HG03439 (cell line): Measurements from ENCODE around the gene ARHGAP10.
"Not testable (repeated sequence)": the region's sequence is repeated elsewhere in the genome, so short reads cannot be mapped to it uniquely, and the experiment has no call there.

Experiments
- ATAC-seq: cut with Tn5 transposase; IDR thresholded peaks from one replicate; pipeline ENCODE4 v1.9.1; 2021; ENCODE audit warnings: mild to moderate bottlenecking, moderate library complexity; ENCODE audit not compliant: unreplicated experiment

ARHGAP10 gene

DNA sequence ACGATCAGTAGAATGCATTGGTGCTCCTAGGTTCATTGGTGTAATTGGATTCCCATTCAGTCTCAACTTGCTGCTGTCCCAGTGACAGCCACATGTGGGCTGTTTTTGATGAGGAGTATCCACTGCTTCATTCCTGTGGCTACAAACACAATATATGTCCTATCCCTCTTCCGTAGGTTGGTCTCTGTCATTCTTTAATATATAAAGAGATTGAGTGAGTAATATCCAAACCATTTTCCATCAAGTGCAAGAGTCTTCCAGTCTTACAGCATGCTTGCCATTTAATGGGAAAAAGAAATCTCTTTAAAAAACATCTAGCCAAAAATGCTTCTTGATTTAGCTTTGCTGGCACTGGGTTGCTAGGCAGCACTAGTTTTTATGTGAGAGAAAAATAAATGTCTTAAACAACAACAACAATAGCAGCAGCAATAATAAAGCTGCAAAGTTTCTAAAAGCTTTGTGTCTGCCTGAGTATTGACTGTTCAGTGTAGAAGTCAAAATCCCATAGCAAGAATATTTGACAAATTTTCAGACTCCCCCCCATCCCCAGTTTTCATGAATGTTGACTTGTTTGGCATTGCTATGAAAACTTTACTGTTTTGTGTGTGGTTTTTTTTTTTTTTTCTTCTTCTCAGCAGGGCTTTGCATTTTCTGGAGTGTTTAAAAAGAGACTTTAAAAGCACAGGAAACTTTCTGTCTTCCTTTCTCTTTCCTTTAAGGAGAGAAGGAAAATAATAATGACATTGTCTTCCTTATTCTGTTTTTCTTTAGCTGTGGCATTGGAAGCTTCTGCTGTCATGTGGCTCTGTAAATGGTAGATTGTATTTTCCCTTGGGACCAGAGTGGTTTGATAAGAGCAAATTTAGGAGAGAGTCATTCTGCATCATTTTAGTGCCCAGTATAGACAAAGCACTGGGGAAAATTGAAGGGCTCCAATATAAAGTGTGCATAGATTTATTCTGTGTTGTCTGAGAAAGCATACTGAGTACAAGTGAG lies 244.3 kb downstream of the ARHGAP10 start:
- no peak for ATAC-seq

DNA sequence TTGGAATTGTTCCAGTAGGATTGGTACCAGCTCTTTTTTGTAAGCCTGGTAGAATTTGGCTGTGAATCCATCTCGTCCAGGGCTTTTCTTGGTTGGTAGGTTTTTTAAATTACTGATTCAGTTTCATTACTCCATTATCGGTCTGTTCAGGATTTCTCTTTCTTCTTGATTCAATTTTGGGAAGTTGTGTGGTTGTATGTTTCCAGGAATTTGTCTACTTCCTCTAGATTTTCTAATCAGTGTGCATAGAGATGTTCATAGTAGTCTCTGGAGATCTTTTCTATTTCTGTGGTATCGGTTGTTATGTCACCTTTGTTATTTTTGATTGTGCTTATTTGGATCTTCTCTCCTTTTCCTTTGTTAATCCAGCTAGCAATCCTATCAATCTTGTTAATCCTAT lies 248.7 kb downstream of the ARHGAP10 start:
- ATAC-seq = no peak

- ATAC-seq = peak; percentile 97
Observed at GRCh38 chr4:147981305-147981704, 249.4 kb downstream of the ARHGAP10 start.

DNA sequence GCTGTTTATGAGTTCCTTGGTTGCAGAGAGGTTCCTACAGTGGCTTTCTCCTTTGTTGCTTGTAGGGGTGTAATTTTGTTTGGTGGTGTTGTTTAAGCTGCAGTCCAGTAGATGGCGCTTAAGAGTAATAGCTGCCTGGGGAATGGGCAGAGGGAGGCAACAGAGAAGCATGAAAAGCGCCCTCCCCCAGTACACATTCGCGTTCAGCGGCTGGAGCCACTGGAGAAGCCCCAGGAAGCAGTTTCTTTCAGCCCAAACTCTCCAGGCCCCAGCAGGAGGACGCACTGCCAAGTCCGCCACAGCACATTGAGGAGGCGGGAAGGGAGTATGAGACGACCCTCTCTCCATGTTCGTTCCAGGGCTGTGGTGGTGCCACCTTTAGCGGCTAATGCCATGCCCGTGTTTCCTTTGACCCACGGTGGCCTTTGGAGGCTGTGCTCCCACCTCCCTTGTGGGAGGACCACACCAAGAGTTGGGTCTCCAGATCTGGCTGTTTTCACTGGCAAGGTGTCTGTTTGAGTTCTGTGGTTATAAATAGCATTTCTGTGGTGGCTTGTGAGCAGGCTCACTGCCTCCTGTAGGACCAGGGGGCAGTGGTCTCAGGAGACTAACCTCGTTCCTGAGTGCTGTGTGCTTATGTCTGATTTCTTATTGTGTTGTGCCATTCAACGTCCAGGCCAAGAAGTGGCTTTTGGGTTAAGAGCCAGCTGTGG lies 252.3 kb downstream of the ARHGAP10 start:
- ATAC-seq = no peak

DNA sequence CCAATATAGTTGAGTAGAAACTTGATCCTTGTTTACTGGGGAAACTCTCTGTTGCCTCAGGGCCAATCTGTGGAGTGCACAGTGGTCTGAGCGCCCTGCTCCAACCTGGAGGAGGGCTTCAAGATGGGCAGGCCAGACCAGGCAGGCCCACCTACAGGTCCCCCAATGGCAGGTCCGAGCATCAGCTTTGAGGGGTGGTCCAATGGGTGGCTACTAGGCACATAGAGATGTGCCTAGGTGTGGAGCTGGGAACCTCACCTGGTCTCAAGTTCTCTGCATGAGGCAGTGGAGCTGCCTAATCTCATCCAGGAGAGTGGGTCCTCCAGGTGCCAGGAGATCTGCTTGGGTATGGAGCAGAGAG lies 252.9 kb downstream of the ARHGAP10 start:
- no peak for ATAC-seq

DNA sequence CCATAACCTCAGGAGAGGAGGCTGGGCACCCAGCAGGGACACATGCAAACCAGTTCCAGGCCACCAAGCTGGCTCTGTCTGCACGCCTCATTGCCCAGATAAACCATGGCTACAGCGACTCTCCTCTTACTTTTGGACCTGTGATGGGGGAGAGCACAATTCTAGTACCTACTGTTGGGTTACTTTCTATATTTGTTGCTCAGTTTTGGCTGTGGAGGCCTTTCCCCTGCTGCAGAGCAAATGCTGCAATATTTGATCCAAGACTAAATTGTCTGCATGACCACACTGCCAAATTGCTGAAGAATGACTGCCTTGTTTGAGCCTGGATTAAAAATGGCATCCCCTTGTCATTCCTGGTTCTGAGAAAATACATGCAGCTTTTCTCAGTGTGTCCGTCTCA lies 253.5 kb downstream of the ARHGAP10 start:
- ATAC-seq = no peak

- no peak for ATAC-seq
Observed at GRCh38 chr4:147987252-147987651, 255.4 kb downstream of the ARHGAP10 start.

DNA sequence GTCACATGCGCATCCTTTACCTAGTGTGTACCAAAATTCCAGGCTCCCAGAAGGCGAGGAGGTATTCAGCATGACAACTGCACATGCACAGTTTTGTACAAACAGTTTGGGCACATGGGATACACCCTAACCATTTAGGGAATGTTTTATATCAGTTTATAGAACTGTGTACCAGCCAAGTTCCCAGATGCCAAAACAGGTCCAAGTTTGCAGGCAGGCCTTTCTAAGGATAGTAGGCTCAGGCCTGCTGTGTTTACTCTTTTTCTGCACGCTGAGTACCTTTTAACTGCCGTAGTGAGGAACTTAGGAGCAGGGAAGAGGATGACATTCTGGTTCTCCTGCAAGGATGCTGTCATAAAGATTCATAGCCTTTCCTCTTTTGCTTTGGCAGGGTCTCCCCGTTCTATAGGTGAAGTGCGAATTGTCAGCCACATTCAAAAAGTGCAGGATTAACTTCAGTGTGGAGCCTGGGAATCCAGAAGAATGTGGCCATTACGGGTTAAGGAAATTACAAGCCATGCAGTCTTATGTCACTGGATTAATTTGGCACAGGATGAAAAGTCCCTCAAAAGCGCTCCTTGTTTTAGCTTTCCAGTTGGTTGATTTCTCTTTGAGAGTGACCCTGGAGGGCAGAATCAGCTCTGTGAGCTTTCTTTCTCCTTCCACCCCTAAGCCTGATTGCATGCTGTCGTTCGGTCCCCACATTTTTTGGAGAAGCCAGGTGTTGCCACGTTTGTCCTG lies 259.8 kb downstream of the ARHGAP10 start:
- no peak for ATAC-seq

DNA sequence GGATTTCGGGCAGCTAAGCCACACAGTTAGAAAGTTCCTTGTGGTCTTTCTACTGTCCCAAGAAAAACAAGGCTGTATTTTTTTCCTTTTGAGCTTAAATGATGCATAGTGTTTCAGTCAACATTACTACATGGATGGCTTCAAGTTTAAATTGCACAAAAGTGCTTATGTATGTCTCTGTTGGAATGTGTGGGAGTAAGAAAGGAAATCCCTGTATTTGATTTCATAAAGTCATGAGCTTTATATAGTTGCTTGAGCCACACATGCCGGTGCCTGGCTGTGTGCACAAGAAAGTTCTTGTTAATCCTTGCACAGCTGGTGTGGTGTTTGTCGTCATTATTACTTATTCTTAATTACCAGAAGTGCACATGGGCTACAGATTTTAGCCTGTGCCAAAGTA lies 262.2 kb downstream of the ARHGAP10 start:
- no peak for ATAC-seq

GRCh38 chr4:147994491-147995385 lies 262.9 kb downstream of the ARHGAP10 start:
- ATAC-seq = no peak

GRCh38 chr4:147996859-147997258 lies 265.0 kb downstream of the ARHGAP10 start:
- no peak for ATAC-seq

- ATAC-seq = not testable (repeated sequence)
Observed at GRCh38 chr4:148000038-148000437, 268.1 kb downstream of the ARHGAP10 start.

DNA sequence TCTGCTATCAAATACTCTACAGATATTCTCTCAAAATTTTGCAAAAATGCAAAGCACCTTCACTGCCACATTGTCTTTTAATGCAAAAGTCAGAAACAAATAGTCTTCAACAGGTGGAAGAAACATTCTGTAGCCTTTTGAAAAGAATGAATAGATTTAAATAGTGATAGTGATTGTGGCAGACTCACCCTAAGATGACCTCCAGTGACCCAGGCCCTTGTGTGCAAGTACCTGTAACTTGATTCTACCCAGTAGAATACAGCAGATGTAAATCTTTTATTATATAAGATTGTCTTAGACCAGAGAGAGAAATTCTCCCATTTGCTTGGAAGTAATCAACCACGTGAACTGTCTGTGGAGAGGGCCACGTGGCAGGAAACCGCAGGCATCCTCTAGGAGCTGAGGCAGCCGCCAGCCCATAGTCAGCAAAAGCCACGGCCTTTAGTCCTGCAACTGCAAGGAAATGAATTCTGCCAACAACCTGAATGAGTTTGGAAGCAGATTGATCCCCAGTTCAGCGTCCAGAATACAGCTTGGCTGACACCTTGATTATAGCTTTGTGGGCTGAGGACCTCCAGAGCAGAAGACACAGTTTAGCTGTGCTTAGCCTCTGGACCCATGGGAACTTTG lies 272.5 kb downstream of the ARHGAP10 start:
- ATAC-seq = no peak

- no peak for ATAC-seq
Observed at GRCh38 chr4:148006001-148006400, 274.1 kb downstream of the ARHGAP10 start.

DNA sequence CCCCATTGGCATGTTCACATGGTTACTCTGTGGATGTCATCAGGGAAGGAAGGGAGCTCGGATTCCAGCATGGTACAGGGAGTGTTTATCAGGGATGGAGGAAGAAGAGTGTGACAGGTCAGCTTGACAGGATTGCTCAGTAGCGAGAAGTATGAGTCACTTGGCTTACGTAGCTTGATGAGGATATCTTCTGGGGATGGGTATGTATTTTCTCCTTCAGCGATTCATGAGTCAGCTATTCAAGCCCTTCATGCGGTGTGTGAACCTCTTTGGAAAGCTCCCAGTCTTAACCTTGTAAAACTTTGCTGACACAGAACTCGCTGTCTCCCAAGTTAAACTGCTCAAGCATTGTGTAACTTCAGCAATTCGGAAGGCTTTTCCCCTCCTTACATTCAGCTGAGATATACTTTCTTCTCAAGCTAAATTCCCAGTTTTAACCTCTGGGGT lies 275.4 kb downstream of the ARHGAP10 start:
- ATAC-seq = no peak

- ATAC-seq = no peak
Observed at GRCh38 chr4:148007792-148008191, 275.9 kb downstream of the ARHGAP10 start.

DNA sequence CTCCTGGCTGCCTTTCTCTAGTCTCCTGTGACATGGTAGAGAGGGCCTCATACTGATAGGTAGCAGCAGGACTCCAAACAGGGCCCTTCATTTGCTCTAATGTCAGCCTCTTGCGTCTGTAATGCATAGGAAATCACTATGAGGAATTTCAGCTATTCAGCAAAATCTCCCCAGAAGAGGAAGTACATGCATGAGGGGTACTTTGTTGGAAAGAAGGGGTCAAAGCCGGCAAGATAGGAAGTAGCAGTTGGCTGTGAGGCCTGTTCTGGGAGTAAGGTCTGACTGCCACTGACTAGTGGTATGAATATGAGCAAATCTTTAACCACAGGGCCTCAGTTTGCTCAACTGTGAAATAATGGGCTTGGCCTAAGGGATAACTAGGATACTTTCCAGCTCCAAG lies 283.2 kb downstream of the ARHGAP10 start:
- ATAC-seq = no peak

DNA sequence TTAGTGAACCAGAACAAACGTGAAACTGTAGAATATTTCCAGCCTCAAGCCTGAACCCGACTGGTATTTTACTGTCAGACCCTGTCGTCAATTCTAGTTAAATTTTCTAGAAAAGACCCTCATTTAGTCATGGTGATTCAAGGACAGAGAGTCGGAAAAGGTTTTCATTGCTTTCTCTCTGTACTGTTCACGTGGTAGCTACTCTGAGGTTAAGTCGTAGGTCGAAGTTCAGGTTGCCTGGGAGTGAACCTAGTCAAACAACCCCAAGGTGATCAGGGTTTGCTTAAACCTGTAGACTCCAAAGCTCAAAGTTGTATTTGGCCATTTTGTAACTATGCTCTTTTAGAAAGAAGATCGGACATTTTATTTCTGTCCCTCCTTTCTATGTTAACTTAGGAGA lies 283.6 kb downstream of the ARHGAP10 start:
- ATAC-seq = no peak

- no peak for ATAC-seq
Observed at GRCh38 chr4:148016063-148016637, 284.3 kb downstream of the ARHGAP10 start.
